HG03439 (cell line): ENCODE measurements around the gene PTPRM.
A peak's percentile ranks its signal among the peaks of the same experiment; 100 is the strongest.

Experiments
- ATAC-seq: cut with Tn5 transposase; IDR thresholded peaks from one replicate; pipeline ENCODE4 v1.9.1; 2021; ENCODE audit warnings: mild to moderate bottlenecking, moderate library complexity; ENCODE audit not compliant: unreplicated experiment

The PTPRM gene

DNA sequence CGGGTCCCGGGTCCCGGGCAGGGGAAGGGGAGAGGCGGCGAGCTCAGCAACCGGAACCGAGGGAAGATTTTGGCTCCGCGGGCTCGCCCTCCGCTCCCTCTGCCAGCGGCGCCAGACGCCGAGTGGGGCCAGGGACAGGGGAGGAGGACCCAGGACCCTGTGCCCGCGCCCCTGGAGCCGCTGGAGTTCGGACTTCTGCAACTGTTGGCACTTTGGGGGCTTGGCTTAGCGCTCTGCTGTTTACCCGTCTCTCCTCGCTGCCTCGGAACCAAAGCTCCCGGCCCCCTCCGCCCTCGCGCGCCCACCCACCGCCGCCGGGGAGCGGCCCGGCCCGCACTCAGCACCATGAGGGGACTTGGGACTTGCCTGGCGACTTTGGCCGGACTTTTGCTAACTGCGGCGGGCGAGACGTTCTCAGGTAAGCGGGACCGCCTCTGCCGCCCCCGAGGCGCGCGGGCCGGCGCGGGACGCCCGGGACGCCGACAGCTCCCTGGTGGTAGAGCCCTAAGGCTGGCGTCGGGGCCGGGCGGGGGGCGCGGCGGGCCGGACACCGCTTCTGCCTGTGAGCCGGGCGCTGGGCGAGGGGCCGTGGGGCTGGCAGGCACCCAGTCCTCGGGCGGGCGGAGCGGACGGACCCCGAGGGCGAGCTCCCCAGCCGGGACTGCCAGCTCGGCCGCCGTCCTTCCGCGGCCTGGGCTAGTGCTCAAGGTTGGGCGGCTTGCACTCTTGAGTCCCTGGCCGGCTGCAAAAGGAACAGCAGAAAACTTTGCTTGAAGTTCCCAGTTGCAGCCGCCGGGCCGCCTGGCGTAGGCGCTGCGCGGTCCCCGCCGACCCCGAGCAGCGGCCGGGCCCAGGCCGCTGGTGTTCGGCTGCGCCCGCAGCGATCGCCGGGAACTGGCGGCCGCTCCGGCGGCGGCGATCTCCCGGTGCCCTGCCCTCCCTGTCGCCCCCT lies 634 bp downstream of the PTPRM start:
- ATAC-seq: peak; percentile 9

DNA sequence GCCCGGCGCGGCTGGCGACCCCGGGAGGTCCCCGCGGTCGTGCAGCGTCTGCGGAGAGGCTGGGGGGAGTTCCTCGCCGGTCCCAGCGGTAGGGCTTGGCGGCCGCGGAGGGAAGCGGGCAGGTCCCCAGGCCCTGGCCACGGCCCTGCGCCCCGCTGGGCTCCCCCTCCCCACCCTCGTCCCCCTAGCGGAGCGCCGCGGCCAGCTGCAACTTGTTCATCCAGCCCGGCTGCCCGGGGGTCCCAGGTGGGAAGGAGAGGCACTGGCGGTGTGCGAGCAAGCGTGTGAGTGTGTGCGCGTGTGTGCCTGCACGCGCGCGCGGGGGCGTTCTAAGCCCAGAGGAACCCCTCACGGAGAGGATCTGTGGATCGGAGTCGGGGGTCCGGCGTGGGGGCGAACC lies 1.3 kb downstream of the PTPRM start:
- ATAC-seq: no peak

DNA sequence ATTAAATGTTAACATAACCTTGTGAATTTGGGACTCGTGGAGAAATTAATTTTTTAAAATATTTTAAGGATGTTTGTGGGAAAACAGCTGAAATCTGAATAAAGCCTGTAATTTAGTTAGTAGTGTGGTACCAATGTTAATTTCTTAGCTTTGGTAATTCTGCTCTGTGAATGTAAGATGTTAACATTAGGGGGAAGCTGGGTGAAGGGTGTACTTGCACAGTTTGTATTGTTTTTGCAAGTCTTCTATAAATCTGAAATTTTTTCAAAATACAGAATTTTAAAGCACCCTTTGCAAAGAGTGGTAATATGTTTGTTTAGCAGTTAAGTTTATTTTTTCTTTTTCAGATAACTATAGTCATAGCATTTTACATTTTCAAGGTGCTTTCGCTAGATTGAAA lies 4.5 kb downstream of the PTPRM start:
- ATAC-seq: no peak

DNA sequence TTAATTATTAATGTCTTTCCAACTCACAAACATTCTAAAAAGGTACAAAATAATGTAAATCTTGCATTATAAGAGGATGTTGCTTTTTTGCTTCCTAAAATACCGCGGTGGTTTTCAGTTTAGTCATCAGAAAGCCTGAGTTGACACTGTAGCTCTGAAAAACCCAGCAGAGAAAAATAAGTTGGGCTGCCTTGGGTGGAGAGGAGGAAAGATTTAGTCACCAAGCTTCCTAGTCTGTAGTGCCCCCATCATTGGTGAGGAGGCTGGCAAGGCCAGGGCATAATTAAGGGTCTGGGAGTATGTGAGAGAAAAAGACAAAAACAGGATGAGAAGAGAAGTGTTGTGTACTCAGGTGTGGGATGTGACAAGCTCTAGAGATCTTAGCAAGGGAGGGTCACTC lies 5.7 kb downstream of the PTPRM start:
- ATAC-seq: no peak

DNA sequence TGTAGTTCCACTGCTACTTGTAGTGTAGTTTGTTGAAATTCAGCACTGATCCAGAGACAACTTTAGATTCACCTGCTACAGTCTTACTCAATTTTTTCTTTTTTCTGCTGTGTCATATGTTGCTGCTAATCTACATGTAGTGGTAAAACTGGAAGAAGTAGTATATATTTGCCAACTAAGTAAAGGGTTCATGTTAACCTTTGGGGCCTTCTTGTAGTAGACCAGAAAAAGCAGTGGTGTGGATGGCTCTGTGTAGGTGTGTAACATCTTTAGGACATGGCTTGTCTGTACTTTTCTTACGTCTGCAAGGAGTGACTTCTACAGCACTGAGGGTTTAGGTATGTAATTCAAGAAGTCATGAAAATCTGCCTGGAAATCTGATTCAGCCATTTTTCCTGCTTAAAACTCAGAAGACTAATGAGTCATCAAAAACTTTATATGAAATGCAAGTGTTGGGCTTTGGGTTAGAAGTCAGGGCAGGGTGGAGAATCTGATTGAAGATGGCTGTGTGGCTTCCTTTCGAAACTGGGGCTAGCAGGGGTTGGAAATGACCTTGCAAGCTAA lies 8.4 kb downstream of the PTPRM start:
- ATAC-seq: no peak

DNA sequence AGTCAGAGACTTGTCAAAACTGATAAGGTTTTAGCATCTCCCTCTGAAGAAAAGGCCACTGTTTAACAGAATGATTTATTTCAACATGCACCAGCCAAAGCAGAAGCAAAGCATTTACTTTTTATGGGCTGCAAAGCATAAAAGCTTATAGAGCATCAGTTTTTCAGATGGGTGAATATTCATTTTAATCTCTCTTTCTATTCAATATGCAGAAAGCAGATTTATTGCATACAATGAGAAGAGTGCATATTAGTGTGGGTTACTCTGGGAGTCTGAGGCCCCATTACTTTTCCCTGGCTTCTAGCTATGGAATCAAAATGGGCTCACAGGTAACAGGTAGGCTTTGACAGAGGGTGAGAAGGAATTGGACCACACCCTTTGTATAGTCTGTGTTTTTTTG lies 9.0 kb downstream of the PTPRM start:
- no peak for ATAC-seq

DNA sequence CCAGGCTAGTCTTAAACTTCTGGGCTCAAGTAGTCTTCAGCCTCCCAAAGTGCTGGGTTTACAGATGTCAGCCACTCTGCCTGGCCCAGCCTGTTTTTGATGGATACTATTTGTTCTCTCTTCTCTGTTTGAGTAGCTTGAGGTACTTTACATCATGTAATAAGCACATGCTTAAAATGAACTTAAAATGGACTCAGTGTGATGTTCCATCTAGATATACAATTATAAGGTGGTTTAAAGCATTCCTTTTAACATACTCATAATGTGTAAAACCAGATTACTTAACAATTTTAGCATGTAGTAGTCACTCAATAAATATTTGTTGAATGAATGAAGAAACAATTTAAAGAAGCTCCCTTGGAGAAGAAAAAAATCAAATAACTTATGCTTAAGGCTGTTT lies 9.6 kb downstream of the PTPRM start:
- no peak for ATAC-seq

DNA sequence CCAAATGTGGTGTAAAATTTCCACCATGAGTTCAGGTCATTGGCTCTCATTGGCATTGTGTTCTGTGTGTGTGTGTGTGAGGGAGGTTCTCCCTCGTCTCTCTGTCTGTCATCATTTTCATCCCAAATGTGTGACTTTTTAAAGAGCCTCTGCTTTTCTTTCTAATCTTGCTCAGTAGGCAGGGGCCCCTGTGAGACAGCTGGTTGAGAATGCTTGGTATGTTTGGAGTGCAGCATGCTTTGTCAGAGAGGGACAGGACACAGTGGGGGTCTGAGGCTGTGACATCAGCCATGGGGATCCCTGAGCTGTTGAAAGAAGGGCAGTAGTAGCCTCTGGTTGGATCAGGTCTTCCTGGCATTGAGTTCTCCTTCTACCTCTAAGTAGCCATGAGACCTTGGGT lies 10.6 kb downstream of the PTPRM start:
- ATAC-seq: no peak

DNA sequence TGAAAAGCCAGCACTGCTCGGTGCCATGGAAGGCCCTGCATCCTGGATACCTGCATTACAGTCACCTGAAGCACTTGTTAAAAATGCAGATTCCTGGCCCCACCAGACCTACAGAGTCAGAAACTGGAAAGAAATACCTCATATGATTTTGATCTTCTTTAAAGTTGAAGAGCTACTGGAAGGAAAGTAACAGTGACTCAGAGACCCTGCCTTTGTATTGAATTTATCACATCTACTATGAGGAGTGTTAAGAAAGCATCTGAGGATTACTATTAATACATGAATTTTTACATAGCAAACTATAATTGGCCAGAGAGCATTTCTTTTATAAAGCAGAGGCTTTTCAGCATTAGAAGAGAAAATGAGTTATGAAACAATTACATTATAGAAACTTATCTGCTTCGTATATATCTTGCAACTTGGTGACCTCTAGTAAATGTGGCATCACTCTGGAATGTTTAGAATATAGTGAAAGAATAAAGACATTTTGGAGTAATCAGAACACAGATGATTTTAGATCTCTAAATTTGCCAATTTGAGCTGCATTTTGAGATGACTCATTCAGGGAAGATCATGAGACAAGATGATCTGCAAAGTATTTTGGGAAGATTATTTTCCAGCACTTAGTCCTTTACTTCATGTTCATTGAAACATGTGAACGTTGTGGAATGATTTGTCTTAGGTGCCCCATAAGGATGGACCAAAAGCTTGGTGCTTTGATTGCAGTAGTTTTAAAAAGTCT lies 12.2 kb downstream of the PTPRM start:
- ATAC-seq: no peak

DNA sequence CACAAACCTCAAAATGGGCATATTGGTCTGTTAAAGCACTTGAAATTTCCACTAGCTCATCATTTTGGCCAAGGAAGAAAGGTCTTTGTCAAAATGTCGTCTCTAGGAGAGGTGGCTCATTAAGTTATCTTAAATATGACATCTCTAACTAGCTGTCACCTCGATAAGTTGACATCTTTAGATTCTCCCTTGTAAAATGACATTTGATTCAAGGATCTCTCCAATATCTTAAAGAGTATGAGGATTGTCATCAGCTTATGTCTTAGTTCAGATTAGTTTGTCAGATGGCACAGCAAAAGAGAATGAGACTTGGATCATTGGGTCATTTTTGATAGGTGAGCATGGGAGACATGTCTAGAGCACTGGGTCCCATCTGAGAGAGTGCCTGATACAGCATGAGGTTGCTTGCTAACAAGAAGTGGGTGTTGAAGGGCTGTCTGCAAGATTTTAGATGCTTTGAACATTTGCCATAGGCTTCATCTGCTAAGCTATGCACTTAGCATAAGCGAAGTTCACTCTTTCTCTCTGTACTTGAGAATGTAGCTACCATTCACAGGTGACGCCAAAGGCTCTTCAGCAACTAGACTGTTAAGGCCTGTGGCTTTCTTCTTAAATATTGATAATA lies 12.9 kb downstream of the PTPRM start:
- no peak for ATAC-seq

DNA sequence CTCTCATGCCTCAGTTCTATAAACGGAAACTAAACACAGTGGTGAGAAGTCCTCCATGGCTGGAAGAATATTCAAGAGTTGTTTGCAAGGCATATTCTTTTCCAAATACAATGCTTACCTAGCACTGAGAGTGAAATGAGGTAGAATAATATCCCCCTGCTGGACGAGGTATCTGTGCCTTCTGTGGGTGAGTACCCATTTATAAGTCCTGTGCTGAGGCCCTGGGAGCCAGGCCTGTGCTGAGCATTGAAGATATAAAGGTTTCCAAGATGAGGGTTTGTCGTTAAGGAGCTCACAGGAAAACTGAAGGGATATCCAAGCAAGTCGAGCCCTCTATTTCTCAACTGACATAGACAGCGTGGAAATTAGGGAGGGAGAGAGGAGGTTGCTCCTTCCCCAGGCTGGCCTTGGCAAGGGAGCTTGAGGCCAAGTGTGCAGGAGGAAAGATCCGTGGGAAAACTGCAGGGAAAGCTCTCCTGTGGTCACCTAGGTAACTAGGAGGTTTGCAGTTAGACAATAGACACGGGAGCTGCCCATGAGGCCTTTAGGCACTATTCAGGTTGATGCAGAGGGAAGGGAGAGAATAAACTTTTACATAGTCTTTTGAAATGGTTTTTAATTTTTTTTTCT lies 17.6 kb downstream of the PTPRM start:
- no peak for ATAC-seq

DNA sequence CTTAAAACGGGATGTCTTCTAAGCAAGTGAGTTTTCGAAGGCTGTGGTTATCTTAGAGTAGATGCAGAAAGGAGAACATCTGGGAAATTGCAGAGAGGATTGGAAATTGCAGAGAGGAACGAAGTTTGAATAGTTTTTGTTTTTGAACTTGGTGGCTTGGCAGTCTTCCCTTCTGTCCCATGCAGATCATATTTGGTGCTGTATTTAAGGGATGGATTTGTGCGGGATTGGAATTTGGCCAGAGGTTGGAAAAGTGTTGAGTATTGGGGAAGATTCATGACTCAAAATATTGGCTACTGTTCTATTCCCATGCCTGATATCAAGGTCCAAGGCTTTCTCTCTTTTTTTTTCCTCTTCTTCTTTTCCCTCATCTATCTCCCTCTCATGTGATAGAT lies 18.2 kb downstream of the PTPRM start:
- ATAC-seq: no peak

DNA sequence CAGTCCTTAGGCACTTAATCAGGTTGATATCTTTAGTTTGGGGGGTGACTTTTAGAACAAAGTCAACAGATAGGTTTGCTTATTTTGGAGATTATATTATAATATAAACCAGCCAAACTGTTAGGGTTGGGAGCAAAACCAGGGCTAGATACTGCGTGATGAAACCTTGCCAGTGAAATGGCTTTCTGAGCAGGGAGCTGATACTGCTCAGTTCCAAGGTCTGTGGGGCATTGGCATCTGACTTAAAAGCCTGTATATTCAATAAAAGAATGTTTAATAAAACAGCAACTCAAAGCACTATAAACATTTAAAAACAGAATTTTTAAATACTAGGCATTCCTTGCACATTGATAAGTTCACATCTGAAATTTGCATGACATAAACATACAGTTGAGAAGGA lies 19.3 kb downstream of the PTPRM start:
- no peak for ATAC-seq

DNA sequence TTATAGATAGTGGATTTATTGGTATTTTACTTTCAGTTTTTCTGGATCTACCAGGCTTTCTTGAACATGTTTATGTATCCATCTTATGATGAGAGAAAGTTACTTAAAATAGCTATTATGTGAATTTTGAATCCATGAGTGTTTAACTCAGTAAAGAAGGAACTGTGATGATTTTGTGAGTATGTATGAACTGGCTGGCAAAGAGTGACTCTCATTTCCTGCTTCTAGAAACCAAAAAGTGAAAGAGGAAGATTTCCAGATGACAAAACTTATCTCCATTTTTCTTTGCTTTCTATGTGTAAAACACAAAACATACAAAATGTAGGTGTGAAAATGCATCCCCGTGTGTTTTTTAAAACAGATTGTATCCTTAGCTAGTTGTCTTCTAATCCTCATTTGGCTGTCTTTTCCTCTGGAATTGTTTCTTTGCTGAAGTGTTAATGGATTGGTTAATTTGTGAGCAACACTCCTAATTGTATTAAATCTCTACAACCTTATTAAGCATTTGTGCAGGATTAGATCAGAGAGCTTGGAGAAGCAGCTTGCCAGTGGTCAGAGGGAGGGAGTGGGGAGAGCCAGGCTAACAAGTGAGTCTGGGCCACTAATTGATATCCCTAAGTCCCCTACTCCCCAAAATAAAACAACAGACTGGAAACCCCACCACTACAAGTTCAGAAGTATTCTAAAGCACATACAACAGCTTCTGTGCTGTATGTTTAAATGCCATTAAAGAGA lies 23.9 kb downstream of the PTPRM start:
- ATAC-seq: no peak

DNA sequence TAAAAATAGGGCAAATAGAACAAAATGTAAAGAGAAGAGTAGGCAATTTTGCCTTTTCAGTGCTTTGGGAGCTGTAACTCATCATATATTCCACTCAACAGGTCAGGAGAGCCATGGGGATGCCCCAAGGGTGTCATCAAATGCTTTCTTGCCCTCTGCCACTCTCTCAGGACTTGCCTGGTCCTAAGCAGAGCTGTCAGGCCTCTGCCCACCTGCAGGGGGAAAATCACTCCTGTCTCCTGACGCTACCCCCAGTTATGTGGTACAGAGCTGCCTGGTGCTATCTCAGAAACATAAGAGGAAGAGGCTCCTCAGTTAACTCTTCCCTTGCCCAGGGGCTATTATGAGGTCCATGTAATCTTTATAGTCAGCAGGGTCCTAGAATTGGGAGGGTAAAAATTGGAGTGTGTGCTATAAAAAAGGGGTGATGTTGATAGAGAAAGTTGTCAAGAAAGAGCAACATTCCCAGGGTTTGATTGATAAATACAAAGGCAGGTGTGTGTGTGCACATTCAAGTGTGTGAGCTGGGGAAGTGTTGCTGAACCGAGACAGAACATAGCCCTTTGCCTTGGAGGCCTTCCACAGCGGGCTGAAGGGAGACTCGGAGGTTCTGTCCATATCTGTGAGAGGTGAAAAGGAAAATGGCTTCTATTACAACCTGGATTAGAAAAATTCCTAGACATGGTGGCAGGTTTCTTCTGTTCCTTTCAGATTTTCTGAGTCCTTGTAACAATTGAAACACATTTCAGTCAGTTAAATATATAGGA lies 25.4 kb downstream of the PTPRM start:
- ATAC-seq: no peak

DNA sequence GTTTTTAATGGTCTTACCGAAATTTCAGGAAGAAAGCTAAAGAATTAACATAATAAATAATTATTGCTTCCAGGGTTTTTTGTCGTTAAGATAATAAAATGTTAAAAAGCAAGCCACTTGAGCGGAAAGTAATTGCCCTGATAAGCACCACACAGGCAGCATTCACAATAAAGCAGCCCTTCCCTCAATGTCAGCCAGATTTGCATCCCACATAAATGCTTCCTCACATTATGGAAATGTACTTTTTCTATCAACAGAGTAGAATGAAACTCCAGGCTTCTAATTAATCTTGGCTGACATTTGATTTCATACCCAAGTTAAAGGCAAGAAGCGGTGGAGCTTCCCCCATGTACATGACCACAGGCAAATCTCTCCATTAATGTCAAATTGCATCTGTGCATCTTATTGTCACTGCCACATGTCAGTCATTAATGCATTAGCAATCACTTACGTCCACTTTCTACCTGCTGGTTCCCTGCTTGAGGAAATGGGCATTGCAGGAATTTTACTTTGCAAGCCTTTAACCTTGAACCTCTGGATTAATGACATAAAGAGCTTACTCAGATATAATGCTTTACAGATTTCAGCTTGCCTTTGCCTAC lies 26.2 kb downstream of the PTPRM start:
- ATAC-seq: no peak

DNA sequence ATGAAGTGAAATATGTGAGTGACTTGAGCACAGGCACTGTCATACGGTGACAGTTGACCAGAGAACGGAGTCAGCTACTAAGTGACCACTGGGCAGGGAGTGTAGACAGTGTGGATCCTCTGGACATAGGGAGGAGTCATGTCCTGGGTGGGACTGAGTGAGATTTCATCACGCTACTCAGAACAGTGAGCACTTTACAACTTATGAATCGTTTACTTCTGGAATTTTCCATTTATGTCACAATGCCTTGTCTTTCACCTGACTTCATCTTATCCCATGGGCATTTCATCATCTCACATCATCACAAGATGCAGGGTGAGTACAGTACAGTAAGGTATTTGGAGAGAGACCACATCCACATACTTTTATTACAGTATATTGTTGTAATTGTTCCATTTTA lies 29.0 kb downstream of the PTPRM start:
- ATAC-seq: no peak

DNA sequence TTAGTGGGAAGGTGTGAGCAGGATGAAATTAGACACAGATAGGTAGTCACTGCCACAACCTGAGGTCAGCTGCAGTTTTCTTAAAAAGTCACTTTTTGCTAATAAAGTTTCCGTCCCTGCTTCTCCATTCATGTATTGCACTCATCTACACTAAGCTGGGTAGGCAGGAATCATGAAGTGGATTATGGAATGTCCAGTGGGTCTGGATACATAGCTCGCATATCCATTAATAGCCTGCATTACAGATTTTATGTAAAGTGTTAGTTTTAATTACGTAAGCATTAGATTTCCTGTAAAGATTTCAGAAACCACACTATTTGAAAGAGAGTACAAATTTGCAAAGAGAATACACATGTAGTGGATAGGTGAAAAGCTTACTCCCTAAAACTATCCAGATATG lies 30.4 kb downstream of the PTPRM start:
- ATAC-seq: no peak
